Activated CD8-positive, alpha-beta T cell treated with anti-CD3 and anti-CD28 coated beads for 36 hours (primary cell): ENCODE data around the gene TLCD3A. TPM values are rescaled to one million over a fixed set of nuclear protein-coding genes. Genes with fewer than 3 reads are reported as not detected.
"Not testable (repeated sequence)": the region's sequence is repeated elsewhere in the genome, so short reads cannot be mapped to it uniquely, and the experiment has no call there.

Experiments used
- ATAC-seq: fragments of 200-7000 bp; cut with Tn5 transposase; one replicate; pipeline ENCODE4 v1.10.0; 2021; ENCODE audit warnings: mild to moderate bottlenecking, moderate library complexity
- CTCF ChIA-PET: fragments of 350-600 bp; sonication (Branson Sonifier 250); formaldehyde crosslinking; loops from one replicate; lab custom pipeline; 2021; ENCODE audit warnings: antibody characterized with exemption; lab: Charles Lee
- POLR2A ChIA-PET: fragments of 350-600 bp; sonication (Branson Sonifier 250); formaldehyde crosslinking; loops from one replicate; lab custom pipeline; 2021; ENCODE audit warnings: antibody characterized with exemption; lab: Charles Lee
- DNase-seq: peaks from one replicate; pipeline ENCODE4 v3.0.0-alpha.2; 2020
- H3K27ac Mint-ChIP-seq: one replicate; pipeline ENCODE4 v1.8.0; 2021; ENCODE audit warnings: mild to moderate bottlenecking, mixed read lengths
- H3K27me3 Mint-ChIP-seq: one replicate; pipeline ENCODE4 v1.8.0; 2021; ENCODE audit warnings: mixed read lengths
- H3K36me3 Mint-ChIP-seq: one replicate; pipeline ENCODE4 v1.8.0; 2021; ENCODE audit warnings: low read depth, mixed read lengths
- H3K4me1 Mint-ChIP-seq: one replicate; pipeline ENCODE4 v1.8.0; 2021; ENCODE audit warnings: low read depth, mixed read lengths
- H3K4me3 Mint-ChIP-seq: one replicate; pipeline ENCODE4 v1.8.0; 2021; ENCODE audit warnings: mild to moderate bottlenecking, moderate library complexity, mixed read lengths
- H3K9me3 Mint-ChIP-seq: one replicate; pipeline ENCODE4 v1.8.0; 2021; ENCODE audit warnings: mixed read lengths
- intact Hi-C: fragments of 100-400 bp; cut with micrococcal nuclease; formaldehyde crosslinking; loops from one replicate; pipeline ENCODE4 v1.10.0; 2022
- total RNA-seq, 2 experiments: library from RNA; stranded (reverse); gene quantifications; one replicate each; pipeline ENCODE4 v1.2.3, GENCODE V29; 2021
- TF ChIP-seq, protein P1 (sequence below): fragments of 200-600 bp; IDR thresholded peaks from one replicate; pipeline ENCODE4 v1.8.0; 2022; ENCODE audit warnings: antibody characterized with exemption, mild to moderate bottlenecking

TLCD3A gene
- total RNA-seq, 2 experiments from 2014 or later = 30.9 to 34.4 TPM

GRCh38 chr17:746783-747629 is 14.6 kb downstream of the TLCD3A start:
- TF ChIP-seq, protein P1, sequence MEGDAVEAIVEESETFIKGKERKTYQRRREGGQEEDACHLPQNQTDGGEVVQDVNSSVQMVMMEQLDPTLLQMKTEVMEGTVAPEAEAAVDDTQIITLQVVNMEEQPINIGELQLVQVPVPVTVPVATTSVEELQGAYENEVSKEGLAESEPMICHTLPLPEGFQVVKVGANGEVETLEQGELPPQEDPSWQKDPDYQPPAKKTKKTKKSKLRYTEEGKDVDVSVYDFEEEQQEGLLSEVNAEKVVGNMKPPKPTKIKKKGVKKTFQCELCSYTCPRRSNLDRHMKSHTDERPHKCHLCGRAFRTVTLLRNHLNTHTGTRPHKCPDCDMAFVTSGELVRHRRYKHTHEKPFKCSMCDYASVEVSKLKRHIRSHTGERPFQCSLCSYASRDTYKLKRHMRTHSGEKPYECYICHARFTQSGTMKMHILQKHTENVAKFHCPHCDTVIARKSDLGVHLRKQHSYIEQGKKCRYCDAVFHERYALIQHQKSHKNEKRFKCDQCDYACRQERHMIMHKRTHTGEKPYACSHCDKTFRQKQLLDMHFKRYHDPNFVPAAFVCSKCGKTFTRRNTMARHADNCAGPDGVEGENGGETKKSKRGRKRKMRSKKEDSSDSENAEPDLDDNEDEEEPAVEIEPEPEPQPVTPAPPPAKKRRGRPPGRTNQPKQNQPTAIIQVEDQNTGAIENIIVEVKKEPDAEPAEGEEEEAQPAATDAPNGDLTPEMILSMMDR = no peak
- no peak for DNase-seq
- CTCF ChIA-PET = no interaction called here
- intact Hi-C loops = no loop called here
- ATAC-seq = no peak
- no peak overlapping the region for H3K27ac Mint-ChIP-seq
- H3K9me3 Mint-ChIP-seq = peaks cover 5% of the 10 kb centered on the region
- peaks cover 71% of the 10 kb centered on the region for H3K36me3 Mint-ChIP-seq
- no peaks in the 10 kb centered on the region for H3K27me3 Mint-ChIP-seq
- no peak overlapping the region for H3K4me3 Mint-ChIP-seq
- peaks cover 31% of the 10 kb centered on the region for H3K4me1 Mint-ChIP-seq
- POLR2A ChIA-PET = interaction anchor here (0.8 to 1.6 kb wide), 2 partner anchors 31 to 38 kb away, joined by 3 to 4 read pairs; no protein-coding TSS in a partner anchor

DNA sequence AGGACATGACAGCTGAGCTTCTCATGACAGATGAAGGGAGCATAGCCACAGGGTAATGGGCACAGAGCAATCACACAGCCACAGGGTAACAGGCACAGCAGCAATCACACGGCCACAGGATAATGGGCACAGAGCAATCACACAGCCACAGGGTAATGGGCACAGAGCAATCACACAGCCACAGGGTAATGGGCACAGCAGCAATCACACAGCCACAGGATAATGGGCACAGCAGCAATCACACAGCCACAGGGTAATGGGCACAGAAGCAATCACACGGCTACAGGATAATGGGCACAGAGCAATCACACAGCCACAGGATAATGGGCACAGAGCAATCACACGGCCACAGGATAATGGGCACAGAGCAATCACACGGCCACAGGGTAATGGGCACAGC is 16.2 kb downstream of the TLCD3A start:
- DNase-seq, H3K4me3 Mint-ChIP-seq, H3K27ac Mint-ChIP-seq, H3K27me3 Mint-ChIP-seq, H3K9me3 Mint-ChIP-seq, ATAC-seq, intact Hi-C loops, CTCF ChIA-PET: not testable (repeated sequence)
- Mint-ChIP-seq H3K36me3 (peaks cover 66% of the 10 kb centered on the region), H3K4me1 (peaks cover 36% of the 10 kb centered on the region)
- POLR2A ChIA-PET = interaction anchor here (1.1 kb wide), 1 partner anchor 34 kb away, joined by 3 read pairs; the partner anchor contains the start of genes GLOD4 and MRM3

- ATAC-seq, H3K27me3 Mint-ChIP-seq, intact Hi-C loops, H3K9me3 Mint-ChIP-seq, DNase-seq: not testable (repeated sequence)
- CTCF ChIA-PET = interaction anchor here (1.2 kb wide), 1 partner anchor 10 kb away, joined by 3 read pairs; no protein-coding TSS in a partner anchor
- Mint-ChIP-seq H3K4me1 (peaks cover 34% of the 10 kb centered on the region), H3K4me3 (peak overlapping the region; percentile 90), H3K27ac (peak overlapping the region; percentile 55), H3K36me3 (peaks cover 59% of the 10 kb centered on the region)
- POLR2A ChIA-PET = interaction anchor here (2.0 to 5.0 kb wide), 3 partner anchors 8 to 33 kb away, joined by 11 to 34 read pairs (median 33); partner anchors contain the start of genes GLOD4 and MRM3
Observed at GRCh38 chr17:749359-749758, 17.0 kb downstream of the TLCD3A start.

- POLR2A ChIA-PET = interaction anchor here (0.8 to 5.0 kb wide), 7 partner anchors 10 to 35 kb away, joined by 3 to 34 read pairs (median 7); partner anchors contain the start of genes GLOD4, MRM3 and VPS53
- CTCF ChIA-PET = interaction anchor here (0.9 to 1.5 kb wide), 8 partner anchors 9 to 231 kb away, joined by 3 to 5 read pairs (median 3); no protein-coding TSS in a partner anchor
- peak overlapping the region; percentile 90 for H3K4me3 Mint-ChIP-seq
- ATAC-seq (no peak), DNase-seq (no peak)
- no peaks in the 10 kb centered on the region for H3K27me3 Mint-ChIP-seq
- TF ChIP-seq, protein P1 = no peak
- intact Hi-C loops = no loop called here
- H3K27ac Mint-ChIP-seq = peak overlapping the region; percentile 92
- peaks cover 5% of the 10 kb centered on the region for H3K9me3 Mint-ChIP-seq
- peaks cover 49% of the 10 kb centered on the region for H3K36me3 Mint-ChIP-seq
- peaks cover 32% of the 10 kb centered on the region for H3K4me1 Mint-ChIP-seq
Observed at GRCh38 chr17:750431-751037, 18.1 kb downstream of the TLCD3A start.

DNA sequence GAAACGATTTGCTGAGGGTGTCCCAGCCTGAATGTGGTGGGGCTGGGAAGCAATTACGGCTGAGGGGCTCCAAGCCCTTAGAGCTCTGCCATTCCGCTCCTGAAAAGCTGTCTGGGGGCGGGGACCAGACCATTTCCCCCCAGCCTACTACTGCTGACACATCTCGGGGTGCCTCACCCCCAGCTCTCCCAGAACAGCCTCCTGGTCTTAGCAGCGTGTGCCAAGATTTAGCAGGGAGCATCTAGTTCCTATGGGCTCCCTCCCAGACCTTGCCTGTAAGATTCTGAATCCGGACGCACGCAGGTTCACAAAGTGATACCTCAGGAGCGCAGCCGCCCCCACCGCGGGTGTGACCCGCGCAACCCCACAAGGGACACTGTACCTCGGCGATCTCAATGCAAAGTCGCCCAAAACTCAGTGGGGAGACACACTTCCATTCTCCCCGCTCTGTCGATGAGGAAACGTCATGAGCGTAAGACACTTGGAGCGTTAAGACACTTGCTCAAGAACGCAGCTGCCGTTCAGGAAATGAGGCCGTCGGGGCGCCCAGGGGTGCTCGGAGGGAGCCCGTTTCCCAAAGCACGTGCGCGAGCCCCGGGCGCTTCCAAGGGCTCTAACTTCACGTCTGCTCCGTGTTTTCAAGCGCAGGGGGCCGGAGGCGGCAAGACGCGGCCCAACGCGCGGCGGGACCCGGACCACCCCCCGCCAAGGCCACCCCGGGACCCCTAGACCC is 19.0 kb downstream of the TLCD3A start:
- ATAC-seq = peak; percentile 33
- Mint-ChIP-seq H3K4me3 (peak overlapping the region; percentile 90), H3K36me3 (peaks cover 53% of the 10 kb centered on the region), H3K27me3 (no peaks in the 10 kb centered on the region), H3K4me1 (peaks cover 32% of the 10 kb centered on the region), H3K27ac (peak overlapping the region; percentile 92), H3K9me3 (peaks cover 5% of the 10 kb centered on the region)
- ChIA-PET POLR2A (interaction anchor here (0.7 to 5.0 kb wide), 10 partner anchors 10 to 229 kb away, joined by 3 to 34 read pairs (median 4); partner anchors contain the start of genes GLOD4, MRM3, NXN and VPS53), CTCF (interaction anchor here (1.0 to 1.7 kb wide), 7 partner anchors 8 to 230 kb away, joined by 3 to 7 read pairs (median 4); partner anchors contain the start of gene NXN)
- intact Hi-C loops = no loop called here
- peak; percentile 65 for DNase-seq
- TF ChIP-seq, protein P1 = no peak
